Prostate gland (tissue), 2 donors: Measurements from ENCODE around the gene GDPD5. TPM values are rescaled to one million over a fixed set of nuclear protein-coding genes. Genes with fewer than 3 reads are reported as not detected.

Source experiments
- DNase-seq: peaks from one replicate; pipeline ENCODE4 v3.0.0-alpha.2; 2019; ENCODE audit warnings: low spot score
- H3K27ac ChIP-seq, 2 donors: fragments of 200-600 bp; sonication (generic); 2 replicates each; pipeline ENCODE4 v1.5.1; 2017 to 2019
- H3K27me3 ChIP-seq: fragments of 200-600 bp; sonication (generic); replicated peaks from 2 replicates; pipeline ENCODE4 v1.5.1; 2019; ENCODE audit not compliant: insufficient read depth
- H3K36me3 ChIP-seq, 2 donors: fragments of 200-600 bp; sonication (generic); 1 replicate in 1 of 2; 2 replicates in 1 of 2; pipeline versions ENCODE4 v1.5.1 to v1.8.1; 2017 to 2019
- H3K4me1 ChIP-seq: fragments of 200-600 bp; sonication (generic); replicated peaks from 2 replicates; pipeline ENCODE4 v1.5.1; 2019
- H3K4me3 ChIP-seq, 2 donors: fragments of 200-600 bp; sonication (generic); 2 replicates each; pipeline ENCODE4 v1.5.1; 2017 to 2019
- H3K9me3 ChIP-seq: fragments of 200-600 bp; sonication (generic); 2 replicates; pipeline ENCODE4 v1.5.1; 2017
- CTCF ChIP-seq, 4 experiments: fragments of 200-600 bp in 2 of 4; fragments of 450-650 bp in 2 of 4; sonication (generic) in 2 of 4; IDR thresholded peaks; 1 replicate in 3 of 4; 2 replicates in 1 of 4; pipeline ENCODE4 v1.5.1; 2016 to 2019; ENCODE audit warnings: antibody characterized with exemption in 4 of 4, mild to moderate bottlenecking in 2 of 4, moderate library complexity in 2 of 4
- POLR2A ChIP-seq: fragments of 450-650 bp; IDR thresholded peaks from one replicate; pipeline ENCODE4 v1.6.1; 2016; ENCODE audit warnings: antibody characterized with exemption, mild to moderate bottlenecking
- POLR2AphosphoS5 ChIP-seq: sonication (generic); formaldehyde crosslinking; IDR thresholded peaks from one replicate; pipeline ENCODE4 v1.6.1; 2017; ENCODE audit warnings: antibody characterized with exemption
- WGBS: methylation state at CpG from one replicate; pipeline ENCODE4 v1.1.5; 2018; 5-methylcytosine and 5-hydroxymethylcytosine counted together
- intact Hi-C: fragments of 100-400 bp; cut with DNase I; formaldehyde crosslinking; loops from one replicate; pipeline ENCODE4 v1.14.2; 2022
- total RNA-seq, 2 donors: library from RNA; depleted of rRNA; stranded (reverse); fragments of >200 nt; gene quantifications; one replicate each; pipeline ENCODE4 v1.1.0, GENCODE V29; 2016

GDPD5 gene
- total RNA-seq, 2 donors from 2014 or later, result 1.7 to 14.6 TPM

- WGBS, result 24% methylated on average over 9 of the region's 9 CpGs
These were observed 71.7 kb downstream of the GDPD5 start for GRCh38 chr11:75453916-75454655.

GRCh38 chr11:75450826-75451821 is 74.6 kb downstream of the GDPD5 start:
- Histone ChIP-seq H3K4me3 (no peak overlapping the region), H3K36me3 (no peaks in the 10 kb centered on the region), H3K27ac (no peak overlapping the region), H3K9me3 (no peaks in the 10 kb centered on the region), H3K27me3 (no peaks in the 10 kb centered on the region), H3K4me1 (no peaks in the 10 kb centered on the region)
- TF ChIP-seq POLR2AphosphoS5 (no peak), CTCF (IDR thresholded peaks at IDR 0.05) (peak in 3 of 4 experiments; percentile 25 to 41 (median 28)), POLR2A (no peak)
- no peak for DNase-seq
- intact Hi-C loops, result no loop called here
- WGBS, result 59% methylated on average over 45 of the region's 46 CpGs

More at GRCh38 chr11:75453916-75454655, 71.7 kb downstream of the GDPD5 start:
- no peaks in the 10 kb centered on the region for H3K27me3 ChIP-seq
- no peaks in the 10 kb centered on the region for H3K36me3 ChIP-seq
- no peaks in the 10 kb centered on the region for H3K4me1 ChIP-seq
- intact Hi-C loops, result no loop called here
- no peak overlapping the region for H3K4me3 ChIP-seq
- H3K27ac ChIP-seq, result no peak overlapping the region
- no peaks in the 10 kb centered on the region for H3K9me3 ChIP-seq
- TF ChIP-seq POLR2AphosphoS5 (no peak), POLR2A (no peak), CTCF (IDR thresholded peaks at IDR 0.05) (no peak)
- no peak for DNase-seq

- 75% methylated on average over 7 of the region's 7 CpGs for WGBS
- H3K27ac ChIP-seq, result no peak overlapping the region
These were observed 75.5 kb downstream of the GDPD5 start for GRCh38 chr11:75450236-75450635.

GRCh38 chr11:75449776-75450175 is 76.0 kb downstream of the GDPD5 start:
- Histone ChIP-seq H3K4me3 (no peak overlapping the region), H3K36me3 (no peaks in the 10 kb centered on the region), H3K27me3 (no peaks in the 10 kb centered on the region), H3K4me1 (no peaks in the 10 kb centered on the region), H3K27ac (no peak overlapping the region), H3K9me3 (no peaks in the 10 kb centered on the region)
- WGBS, result 88% methylated on average over 11 of the region's 11 CpGs
- intact Hi-C loops, result no loop called here
- TF ChIP-seq POLR2AphosphoS5 (no peak), CTCF (IDR thresholded peaks at IDR 0.05) (no peak), POLR2A (no peak)
- no peak for DNase-seq

More at GRCh38 chr11:75450236-75450635, 75.5 kb downstream of the GDPD5 start:
- Histone ChIP-seq H3K36me3 (no peaks in the 10 kb centered on the region), H3K4me3 (no peak overlapping the region), H3K27me3 (no peaks in the 10 kb centered on the region), H3K9me3 (no peaks in the 10 kb centered on the region), H3K4me1 (no peaks in the 10 kb centered on the region)
- TF ChIP-seq CTCF (IDR thresholded peaks at IDR 0.05), result no peak
- no peak for TF ChIP-seq POLR2AphosphoS5
- TF ChIP-seq POLR2A, result no peak
- no peak for DNase-seq
- intact Hi-C loops, result no loop called here
